Measurements from ENCODE around the gene RALB.

RALB gene

GRCh38 chr2:120277505-120278205 lies 25.0 kb downstream of the RALB start:
- TF ChIP-seq CTCF (IDR thresholded peaks at IDR 0.05) (no peak), ZFX (IDR thresholded peaks at IDR 0.05; ENCODE audit: borderline replicate concordance) (no peak)

GRCh38 chr2:120278901-120279300 lies 26.2 kb downstream of the RALB start:
- no peak overlapping the region for H3K27ac ChIP-seq
- no peak for TF ChIP-seq CTCF (IDR thresholded peaks at IDR 0.05)
- no peak for TF ChIP-seq ZFX (IDR thresholded peaks at IDR 0.05; ENCODE audit: borderline replicate concordance)

More at GRCh38 chr2:120277505-120278205, 25.0 kb downstream of the RALB start:
- no peak overlapping the region for H3K27ac ChIP-seq

- TF ChIP-seq ZFX (IDR thresholded peaks at IDR 0.05; ENCODE audit: borderline replicate concordance): no peak
- TF ChIP-seq CTCF (IDR thresholded peaks at IDR 0.05): no peak
- H3K27ac ChIP-seq: no peak overlapping the region
Measured at GRCh38 chr2:120279708-120280107, 27.1 kb downstream of the RALB start.

- TF ChIP-seq CTCF (IDR thresholded peaks at IDR 0.05) (no peak), ZFX (IDR thresholded peaks at IDR 0.05; ENCODE audit: borderline replicate concordance) (no peak)
- H3K27ac ChIP-seq: no peak overlapping the region
Measured at GRCh38 chr2:120283649-120284048, 31.0 kb downstream of the RALB start.

- TF ChIP-seq ZFX (IDR thresholded peaks at IDR 0.05; ENCODE audit: borderline replicate concordance) (no peak), CTCF (IDR thresholded peaks at IDR 0.05) (no peak)
- H3K27ac ChIP-seq: no peak overlapping the region
Measured at GRCh38 chr2:120285056-120285455, 32.4 kb downstream of the RALB start.

GRCh38 chr2:120287183-120288015 lies 34.7 kb downstream of the RALB start:
- H3K27ac ChIP-seq: no peak overlapping the region
- TF ChIP-seq ZFX (IDR thresholded peaks at IDR 0.05; ENCODE audit: borderline replicate concordance): no peak
- TF ChIP-seq CTCF (IDR thresholded peaks at IDR 0.05): no peak

GRCh38 chr2:120288016-120288373 lies 35.3 kb downstream of the RALB start:
- H3K27ac ChIP-seq: no peak overlapping the region
- TF ChIP-seq ZFX (IDR thresholded peaks at IDR 0.05; ENCODE audit: borderline replicate concordance) (no peak), CTCF (IDR thresholded peaks at IDR 0.05) (no peak)
